Lower leg skin (tissue), 3 donors: ENCODE results near the gene ELFN2.

Experiments
- POLR2A ChIP-seq, 2 donors: fragments of 450-650 bp; IDR thresholded peaks; one replicate each; pipeline ENCODE4 v1.6.1; 2016 to 2017; ENCODE audit warnings: antibody characterized with exemption in 2 of 2, mild to moderate bottlenecking in 1 of 2, moderate library complexity in 1 of 2
- TF ChIP-seq, protein P1 (sequence below), 3 donors: fragments of 450-650 bp; IDR thresholded peaks; one replicate each; pipeline ENCODE4 v1.5.1; 2016; ENCODE audit warnings: antibody characterized with exemption in 3 of 3, mild to moderate bottlenecking in 3 of 3, moderate library complexity in 2 of 3

DNA sequence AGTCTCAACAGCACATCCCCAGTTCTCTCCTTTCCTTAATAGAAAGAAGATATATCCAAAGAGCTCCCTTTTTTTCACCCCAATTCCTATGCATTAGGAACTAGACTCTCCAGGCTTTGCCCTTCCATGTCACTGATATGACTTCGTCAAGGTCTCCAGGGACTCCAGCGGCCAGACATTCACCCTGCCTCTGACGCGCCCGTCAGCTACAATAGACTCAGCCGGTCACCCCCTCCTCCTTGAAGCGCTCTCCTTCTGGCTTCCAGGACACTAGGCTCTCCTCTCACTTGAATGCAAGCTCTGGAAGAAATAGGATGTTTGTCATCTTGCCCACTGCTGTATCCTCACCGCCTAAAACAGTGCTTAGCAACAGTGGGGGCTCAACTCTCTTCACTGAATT is 14.9 kb upstream of the ELFN2 start:
- TF ChIP-seq, protein P1, sequence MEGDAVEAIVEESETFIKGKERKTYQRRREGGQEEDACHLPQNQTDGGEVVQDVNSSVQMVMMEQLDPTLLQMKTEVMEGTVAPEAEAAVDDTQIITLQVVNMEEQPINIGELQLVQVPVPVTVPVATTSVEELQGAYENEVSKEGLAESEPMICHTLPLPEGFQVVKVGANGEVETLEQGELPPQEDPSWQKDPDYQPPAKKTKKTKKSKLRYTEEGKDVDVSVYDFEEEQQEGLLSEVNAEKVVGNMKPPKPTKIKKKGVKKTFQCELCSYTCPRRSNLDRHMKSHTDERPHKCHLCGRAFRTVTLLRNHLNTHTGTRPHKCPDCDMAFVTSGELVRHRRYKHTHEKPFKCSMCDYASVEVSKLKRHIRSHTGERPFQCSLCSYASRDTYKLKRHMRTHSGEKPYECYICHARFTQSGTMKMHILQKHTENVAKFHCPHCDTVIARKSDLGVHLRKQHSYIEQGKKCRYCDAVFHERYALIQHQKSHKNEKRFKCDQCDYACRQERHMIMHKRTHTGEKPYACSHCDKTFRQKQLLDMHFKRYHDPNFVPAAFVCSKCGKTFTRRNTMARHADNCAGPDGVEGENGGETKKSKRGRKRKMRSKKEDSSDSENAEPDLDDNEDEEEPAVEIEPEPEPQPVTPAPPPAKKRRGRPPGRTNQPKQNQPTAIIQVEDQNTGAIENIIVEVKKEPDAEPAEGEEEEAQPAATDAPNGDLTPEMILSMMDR (IDR thresholded peaks at IDR 0.05): no peak
- no peak for TF ChIP-seq POLR2A (IDR thresholded peaks at IDR 0.05)
